WI38 (cell line): Measurements from ENCODE around the gene FAM83B.

Experiments used
- H3K4me3 ChIP-seq: 2 replicates; pipeline ENCODE4 v1.5.1; 2011; ENCODE audit warnings: low read depth, mild to moderate bottlenecking, control low read depth, low read length
- TF ChIP-seq, protein P1 (sequence below): IDR thresholded peaks from 2 replicates; pipeline ENCODE4 v1.5.1; 2012; ENCODE audit warnings: low read depth, mild to moderate bottlenecking, control low read depth, low read length

FAM83B gene

GRCh38 chr6:54913211-54913610 is 66.6 kb downstream of the FAM83B start:
- no peak overlapping the region for H3K4me3 ChIP-seq

DNA sequence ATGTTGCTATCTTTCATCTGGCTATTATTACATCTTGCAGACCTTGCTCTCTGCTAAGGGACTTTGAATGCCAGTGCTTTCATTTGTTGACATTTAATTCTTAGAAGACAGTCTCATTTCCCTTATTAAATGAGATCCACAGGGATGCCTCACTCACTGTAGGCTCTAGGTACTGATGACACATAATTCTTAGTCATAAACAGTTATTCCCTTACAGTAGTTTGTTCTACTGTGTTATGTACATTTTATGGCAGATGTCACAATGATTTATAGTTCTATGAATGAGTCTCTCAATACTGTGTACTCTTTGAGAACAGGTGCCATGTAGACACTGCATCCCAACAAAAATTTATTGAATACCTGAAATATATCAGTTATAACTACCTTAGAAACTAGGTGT is 70.3 kb downstream of the FAM83B start:
- no peak overlapping the region for H3K4me3 ChIP-seq
- TF ChIP-seq, protein P1, sequence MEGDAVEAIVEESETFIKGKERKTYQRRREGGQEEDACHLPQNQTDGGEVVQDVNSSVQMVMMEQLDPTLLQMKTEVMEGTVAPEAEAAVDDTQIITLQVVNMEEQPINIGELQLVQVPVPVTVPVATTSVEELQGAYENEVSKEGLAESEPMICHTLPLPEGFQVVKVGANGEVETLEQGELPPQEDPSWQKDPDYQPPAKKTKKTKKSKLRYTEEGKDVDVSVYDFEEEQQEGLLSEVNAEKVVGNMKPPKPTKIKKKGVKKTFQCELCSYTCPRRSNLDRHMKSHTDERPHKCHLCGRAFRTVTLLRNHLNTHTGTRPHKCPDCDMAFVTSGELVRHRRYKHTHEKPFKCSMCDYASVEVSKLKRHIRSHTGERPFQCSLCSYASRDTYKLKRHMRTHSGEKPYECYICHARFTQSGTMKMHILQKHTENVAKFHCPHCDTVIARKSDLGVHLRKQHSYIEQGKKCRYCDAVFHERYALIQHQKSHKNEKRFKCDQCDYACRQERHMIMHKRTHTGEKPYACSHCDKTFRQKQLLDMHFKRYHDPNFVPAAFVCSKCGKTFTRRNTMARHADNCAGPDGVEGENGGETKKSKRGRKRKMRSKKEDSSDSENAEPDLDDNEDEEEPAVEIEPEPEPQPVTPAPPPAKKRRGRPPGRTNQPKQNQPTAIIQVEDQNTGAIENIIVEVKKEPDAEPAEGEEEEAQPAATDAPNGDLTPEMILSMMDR, result no peak

More at GRCh38 chr6:54913211-54913610, 66.6 kb downstream of the FAM83B start:
- TF ChIP-seq, protein P1, result no peak

GRCh38 chr6:54920628-54921027 is 74.1 kb downstream of the FAM83B start:
- no peak overlapping the region for H3K4me3 ChIP-seq

DNA sequence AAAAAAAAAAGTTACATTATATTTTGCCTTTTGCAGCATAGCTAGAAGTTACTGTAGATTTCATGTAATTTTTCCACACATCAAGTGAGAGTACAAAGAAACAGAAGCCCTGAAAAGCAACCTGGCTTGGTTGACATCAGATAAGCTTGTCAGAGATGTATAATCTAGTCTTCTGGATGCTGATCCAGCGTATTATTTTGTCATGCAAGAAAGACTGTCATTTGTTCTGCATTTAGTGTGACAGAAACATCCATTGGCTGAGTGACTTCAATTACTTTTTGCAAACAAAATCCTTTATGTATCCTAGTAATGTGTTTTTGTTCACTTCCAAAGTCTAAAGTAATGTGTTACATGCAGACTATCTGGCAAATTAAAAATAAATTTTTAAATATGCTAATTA is 75.3 kb downstream of the FAM83B start:
- TF ChIP-seq, protein P1, result no peak
- no peak overlapping the region for H3K4me3 ChIP-seq

More at GRCh38 chr6:54920628-54921027, 74.1 kb downstream of the FAM83B start:
- TF ChIP-seq, protein P1, result no peak

GRCh38 chr6:54929245-54929909 is 82.8 kb downstream of the FAM83B start:
- H3K4me3 ChIP-seq, result no peak overlapping the region
- TF ChIP-seq, protein P1, result no peak

- TF ChIP-seq, protein P1, result no peak
Measured at GRCh38 chr6:54932622-54933021, 86.1 kb downstream of the FAM83B start.

DNA sequence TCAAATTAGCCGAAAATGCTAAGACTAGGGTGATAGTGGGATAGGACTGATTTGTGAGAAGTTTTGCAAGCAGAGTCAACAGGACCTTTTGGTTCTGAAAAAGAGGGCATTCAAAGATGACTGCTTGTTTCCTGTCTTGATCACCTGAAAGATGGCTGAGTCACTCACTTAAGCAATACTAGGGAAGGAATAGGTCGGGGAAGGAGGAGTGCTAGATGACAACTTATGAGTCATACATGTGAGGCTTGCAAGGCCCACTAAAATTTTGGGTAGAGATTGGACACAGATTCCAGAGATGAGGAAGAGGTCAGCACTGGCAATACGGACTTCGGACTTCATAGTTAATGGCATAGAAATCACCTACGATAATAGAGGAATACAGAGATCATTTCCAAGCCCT is 89.2 kb downstream of the FAM83B start:
- no peak overlapping the region for H3K4me3 ChIP-seq
- TF ChIP-seq, protein P1, result no peak

More at GRCh38 chr6:54932622-54933021, 86.1 kb downstream of the FAM83B start:
- H3K4me3 ChIP-seq, result no peak overlapping the region
